Stimulated activated CD4-positive, alpha-beta T cell treated with anti-CD3 and anti-CD28 coated beads, Interleukin-15, amount 100 ng/mL, for 1 hour (primary cell): ENCODE data around the gene TINCR.
"Not testable (repeated sequence)": the region's sequence is repeated elsewhere in the genome, so short reads cannot be mapped to it uniquely, and the experiment has no call there.

ENCODE experiments used
- DNase-seq, 2 donors: peaks; one replicate each; pipeline ENCODE4 v3.0.0-alpha.2; 2020; ENCODE audit warnings: low read depth in 1 of 2, low spot score in 1 of 2

TINCR gene

GRCh38 chr19:5567360-5567969, at the start of gene TINCR:
TSS of gene TINCR (minus strand) at chr19:5567953.
- DNase-seq = no peak

DNA sequence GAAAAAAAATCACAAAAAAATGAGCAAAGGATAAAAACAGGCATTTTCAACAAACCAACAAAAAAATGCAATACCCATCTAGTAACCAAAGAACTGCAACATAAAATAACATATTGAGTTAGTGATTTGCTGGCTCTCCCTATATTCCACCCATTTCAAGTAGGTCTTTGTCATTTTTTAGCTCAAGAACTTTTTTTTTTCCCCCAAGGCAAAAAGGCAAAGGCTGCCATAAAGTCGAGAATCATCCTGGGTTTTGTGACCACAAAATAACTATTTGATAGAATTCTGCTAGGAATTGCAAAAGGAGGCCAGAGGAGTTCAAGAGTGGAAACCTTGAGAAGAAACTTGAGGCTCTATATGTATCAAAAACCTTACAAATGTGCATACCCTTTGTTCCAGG, 49.3 kb upstream of the TINCR start:
- no peak for DNase-seq

DNA sequence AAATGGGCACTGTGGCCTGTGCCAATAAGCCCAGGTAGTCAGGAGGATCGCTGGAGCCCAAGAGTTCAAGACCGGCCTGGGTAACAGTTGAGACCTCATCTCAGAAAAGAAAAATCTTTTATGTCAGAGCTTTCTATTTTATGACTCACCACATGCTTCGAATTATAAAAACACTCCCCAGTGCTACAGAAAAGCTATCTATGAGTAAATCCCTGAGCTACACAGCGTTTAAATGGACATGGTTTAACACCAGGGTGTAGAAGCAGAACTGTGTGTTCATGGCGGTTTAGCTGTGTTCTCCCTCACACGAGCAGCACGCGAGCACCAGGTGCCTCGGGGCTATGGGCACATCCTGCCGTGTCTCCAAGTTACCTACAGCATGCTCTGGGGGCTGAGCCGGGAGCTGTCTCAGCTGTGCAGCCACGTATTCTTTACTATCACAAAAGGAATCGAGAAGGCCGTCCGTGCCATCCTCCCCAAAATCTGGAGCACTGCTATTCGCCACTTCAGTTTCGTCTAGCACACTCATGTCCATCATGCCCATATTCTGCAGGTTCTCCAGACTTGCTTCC, 48.1 kb upstream of the TINCR start:
- no peak for DNase-seq

DNA sequence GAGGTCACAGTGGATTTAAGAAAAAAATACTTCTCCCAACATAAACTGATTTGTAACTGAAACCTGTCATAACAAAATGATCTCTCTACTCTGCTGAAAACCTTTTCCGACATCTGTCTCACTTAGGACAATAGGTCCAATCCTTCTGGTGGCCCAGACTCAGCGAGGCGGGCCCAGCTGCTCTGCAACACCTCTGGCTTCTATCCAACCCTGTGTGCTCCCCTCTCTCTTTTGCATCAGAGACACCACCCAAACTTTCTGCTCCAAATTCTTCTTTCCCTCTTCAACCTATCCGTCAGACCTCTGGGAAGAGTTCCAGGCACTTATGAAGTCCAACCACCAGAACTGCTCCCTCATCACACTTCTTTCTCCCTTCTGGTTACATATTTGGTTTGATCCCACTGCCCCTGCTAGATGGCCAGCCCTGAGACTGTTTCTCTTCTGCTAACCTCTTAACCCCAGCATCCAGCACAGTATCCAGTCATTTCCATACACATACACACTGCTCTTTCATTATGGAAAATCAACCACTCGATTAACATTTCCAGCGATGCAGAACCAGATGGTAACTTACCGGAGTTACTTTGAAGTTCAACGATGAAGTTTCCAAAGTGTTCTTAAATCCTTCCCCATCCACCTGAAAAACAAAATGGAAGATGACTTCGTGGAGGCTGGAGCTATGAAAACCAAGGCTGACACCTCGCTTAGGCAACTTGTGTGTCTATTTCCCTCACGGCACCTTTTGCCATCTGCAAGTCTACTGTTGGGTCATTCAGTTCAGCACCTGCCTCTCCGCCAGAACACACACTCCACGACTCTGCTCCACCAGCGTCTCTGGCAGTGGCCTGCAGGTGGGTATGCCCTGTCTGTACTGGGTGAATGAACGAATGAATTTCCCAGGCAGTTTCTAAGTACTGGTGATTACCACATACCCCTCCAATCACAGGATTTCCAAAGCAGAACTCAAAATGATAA, 45.4 kb upstream of the TINCR start:
- DNase-seq = no peak

DNA sequence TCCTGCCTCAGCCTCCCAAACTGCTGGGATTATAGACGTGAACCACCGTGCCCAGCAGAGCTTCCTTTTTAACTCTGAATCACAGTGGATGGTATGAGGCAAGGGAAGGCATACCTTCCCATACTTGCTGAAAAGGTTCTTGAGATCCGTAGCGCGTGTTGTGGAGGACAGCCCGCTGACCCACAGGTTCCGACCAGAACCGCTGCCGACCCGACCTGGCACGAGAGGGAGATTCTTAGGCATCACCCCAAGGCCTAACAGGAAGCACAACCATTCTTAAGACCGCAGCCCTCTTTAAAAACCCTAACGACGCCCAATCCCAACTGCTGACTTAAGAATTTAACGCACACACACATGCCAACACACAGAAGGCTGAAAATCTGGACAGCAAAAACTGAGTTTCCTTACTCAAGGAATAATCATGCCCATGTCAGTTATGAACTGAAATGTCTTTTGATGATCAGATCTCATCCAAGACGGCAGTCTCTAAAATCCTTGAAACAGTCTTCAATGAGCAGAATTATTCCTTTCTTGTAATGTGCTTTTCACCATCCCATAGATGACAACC, 42.2 kb upstream of the TINCR start:
- DNase-seq = no peak

DNA sequence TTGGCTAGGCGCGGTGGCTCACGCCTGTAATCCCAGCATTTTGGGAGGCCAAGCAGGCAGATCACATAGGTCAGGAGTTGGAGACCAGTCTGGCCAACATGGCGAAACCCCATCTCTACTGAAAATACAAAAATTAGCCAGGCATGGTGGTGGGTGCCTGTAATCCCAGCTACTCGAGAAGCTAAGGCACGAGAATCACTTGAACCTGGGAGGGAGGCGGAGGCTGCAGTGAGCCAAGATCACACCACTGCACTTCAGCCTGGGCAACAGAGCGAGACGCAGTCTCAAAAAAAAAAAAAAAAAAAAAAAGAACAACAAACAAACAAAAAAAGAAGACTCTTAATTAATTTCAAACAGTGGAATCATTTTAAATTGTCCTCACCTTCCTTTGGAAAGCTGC, 41.0 kb upstream of the TINCR start:
- not testable (repeated sequence) for DNase-seq

- no peak for DNase-seq
These were observed 40.5 kb upstream of the TINCR start for GRCh38 chr19:5608291-5608690.

- no peak for DNase-seq
These were observed 39.8 kb upstream of the TINCR start for GRCh38 chr19:5607318-5608275.

DNA sequence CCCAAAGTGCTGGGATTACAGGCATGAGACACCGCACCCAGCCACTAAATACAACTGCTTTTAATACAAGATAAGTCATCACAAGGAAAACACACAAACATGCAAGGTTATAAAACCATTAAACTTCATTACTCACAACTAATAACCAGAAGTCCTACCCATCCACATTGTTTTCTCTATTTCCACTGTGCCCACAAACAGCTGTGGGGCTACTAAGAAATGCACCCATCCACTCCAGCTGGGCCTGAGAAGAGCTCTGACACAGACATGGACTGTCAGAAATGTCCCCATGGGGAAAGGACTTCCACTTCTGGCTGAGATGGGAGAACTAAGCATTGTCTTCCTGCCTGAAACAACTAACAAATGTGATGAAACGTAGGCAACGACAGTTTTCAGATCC, 37.6 kb upstream of the TINCR start:
- DNase-seq = no peak

DNA sequence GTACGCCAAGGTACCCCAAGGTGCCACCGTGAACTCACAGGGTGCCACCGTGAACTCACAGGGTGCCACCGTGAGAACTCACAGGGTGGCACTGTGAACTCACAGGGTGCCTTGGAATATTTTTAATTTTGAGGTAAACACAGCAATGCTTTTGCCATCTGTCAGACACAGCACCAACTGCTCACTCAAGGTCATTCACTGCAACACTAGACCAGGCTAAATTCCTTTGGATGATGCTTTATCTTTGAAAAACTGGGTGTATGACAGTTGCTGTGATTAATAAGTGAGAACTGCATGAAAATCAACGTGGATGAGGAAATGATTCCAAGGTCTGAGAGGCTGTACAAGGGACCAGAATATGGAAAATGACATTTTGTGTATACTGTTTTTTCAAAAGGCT, 35.9 kb upstream of the TINCR start:
- no peak for DNase-seq

DNA sequence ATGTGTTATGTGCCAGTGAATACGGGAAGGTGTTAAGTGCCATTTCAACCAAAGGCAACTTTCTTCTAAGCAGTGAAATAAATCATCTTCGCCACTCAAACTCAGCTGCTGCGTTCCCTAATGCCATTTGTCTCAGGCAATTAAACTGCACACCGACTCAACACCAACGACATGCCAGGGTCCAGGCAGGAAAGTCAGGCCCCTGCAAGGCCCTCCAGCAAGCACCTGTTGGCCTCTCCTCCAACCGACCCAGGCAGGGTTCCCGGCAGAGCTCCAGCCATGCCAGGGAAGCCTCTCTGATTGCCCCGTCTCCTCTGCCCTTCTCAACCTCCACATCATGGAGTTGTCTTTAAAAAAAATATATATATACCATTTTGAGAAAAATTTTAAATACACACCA, 33.0 kb upstream of the TINCR start:
- DNase-seq = no peak

DNA sequence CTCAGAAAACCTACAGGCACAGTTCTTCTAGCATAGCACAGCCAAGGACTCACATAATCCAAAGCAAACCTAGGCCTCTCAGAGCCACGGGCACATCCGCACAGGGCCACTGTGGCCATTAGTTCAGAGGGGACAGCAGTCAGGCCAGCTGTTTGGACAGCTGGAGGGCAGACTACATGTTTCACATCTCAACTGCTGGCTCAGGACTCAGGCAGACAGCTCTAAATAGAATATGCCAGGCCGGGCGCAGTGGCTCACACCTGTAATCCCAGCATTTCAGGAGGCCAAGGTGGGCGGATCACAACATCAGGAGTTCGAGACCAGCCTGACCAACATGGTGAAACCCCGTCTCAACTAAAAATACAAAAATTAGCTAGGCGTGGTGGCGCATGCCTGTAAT, 28.0 kb upstream of the TINCR start:
- DNase-seq = no peak

- DNase-seq = no peak
These were observed 27.4 kb upstream of the TINCR start for GRCh38 chr19:5595129-5595528.

DNA sequence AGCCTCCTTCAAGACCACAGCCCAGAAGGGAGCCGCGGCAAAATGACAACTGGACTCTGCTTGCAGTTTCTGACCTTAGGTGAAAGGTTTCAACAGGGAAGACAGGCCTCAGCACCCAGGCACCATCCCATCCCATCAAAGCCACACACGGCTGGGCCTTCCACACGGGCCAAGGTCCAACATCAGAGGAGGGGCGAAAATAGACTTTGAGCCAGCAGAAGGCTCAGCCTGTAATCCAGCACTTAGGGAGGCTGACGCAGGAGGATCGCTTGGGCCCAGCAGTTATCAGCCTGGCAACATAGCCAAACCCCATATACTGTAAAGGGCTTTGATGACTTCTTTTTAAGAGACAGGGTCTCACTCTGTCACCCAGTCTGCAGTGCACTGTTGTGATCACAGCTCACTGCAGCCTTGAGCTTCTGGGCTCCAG, 26.8 kb upstream of the TINCR start:
- no peak for DNase-seq

DNA sequence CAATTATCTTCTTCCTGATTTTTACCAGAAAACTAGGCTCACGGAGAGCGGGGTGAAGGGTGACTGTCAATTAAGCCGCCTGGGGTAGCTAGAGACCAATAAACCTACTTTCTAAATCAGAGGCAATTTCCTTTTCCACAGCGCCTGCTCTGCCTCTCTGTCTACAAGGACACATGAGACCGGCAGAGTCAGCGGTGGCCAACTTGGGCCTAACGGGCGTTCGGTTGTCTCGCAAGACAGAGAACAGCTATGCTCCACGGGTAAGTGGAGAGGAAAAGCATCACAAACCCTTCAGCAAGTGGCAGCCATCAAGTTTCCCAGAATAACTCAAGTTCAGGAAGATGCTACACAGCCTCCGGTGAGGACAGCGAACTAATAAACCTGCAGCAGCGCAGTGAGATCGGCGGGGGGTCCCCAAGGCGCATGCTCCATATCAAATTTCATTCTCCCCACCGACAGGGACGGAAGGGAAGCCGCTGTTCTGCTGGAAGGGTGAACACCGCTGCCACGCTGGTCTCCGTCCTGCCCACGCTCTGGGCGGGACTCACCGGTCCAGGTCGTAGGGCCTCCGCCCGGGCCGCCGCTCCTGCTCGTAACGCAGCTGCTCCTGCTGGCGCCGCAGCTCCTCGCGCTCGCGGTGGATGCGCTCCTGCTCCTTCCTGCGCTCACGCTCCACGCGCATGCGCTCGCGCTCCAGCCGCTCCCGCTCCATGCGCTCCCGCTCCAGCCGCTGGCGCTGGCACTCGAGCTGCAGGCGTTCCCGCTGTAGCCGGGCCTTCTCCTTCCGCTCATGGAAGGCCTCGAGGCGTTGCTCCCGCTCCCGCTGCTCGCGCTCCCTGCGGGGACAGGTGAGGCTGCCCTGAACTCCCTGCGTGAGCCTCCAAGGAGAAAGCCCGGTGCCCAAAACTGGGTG, 25.8 kb upstream of the TINCR start:
- no peak for DNase-seq

DNA sequence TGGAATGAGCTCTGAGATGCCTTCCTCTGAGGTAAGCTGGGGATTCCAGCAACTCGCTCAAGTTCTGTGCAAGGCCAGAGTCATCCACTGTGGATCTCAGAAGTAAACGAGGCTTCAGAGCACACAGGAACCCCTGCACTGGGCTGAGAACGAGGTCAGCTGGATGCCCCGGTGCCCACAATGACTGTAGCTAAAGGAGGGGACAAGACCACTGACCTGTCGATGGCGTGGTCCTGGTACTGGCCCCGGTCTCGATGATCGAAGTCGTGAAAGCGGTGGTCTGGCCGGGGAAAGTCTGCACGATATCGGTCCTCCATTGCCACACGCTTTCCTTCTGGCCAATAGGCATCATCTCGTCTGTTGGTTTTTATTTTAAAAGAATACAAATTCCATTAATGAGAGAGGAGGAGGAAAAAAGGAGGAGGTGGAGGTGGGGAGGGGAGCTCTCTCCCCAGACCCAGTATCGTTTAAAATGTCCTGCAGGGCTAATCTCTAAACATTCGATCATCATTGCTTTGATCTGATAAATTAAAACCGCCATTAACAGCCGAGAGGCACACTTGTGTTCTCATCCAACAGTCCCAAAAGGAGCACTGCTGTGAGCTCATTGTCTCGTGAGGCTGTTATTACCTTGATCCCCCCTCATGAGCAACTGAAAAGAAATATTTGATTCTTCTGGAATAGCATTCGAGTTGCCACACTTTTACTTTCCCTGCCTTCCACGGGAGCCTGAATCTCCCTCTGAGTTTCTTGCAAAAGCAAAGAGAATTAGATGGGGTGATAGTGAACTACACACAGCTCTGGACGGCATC, 25.0 kb upstream of the TINCR start:
- DNase-seq = no peak

DNA sequence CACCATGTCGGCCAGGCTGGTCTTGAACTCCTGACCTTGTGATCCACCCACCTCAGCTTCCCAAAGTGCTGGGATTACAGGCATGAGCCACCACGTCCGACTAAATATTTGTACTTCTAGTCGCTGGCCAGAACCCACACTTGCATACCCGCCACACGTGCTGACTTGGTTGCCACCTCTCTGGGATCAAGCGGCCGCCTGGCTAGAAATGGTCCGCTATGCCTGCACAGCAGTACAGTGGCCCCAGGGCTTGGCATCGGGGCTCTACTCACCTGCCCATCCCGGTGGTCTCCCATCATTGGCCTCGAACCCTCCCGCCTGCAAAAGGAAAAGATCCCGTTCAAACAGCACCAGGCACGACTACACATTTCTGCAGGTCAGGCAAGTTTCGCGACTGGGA, 23.7 kb upstream of the TINCR start:
- no peak for DNase-seq

DNA sequence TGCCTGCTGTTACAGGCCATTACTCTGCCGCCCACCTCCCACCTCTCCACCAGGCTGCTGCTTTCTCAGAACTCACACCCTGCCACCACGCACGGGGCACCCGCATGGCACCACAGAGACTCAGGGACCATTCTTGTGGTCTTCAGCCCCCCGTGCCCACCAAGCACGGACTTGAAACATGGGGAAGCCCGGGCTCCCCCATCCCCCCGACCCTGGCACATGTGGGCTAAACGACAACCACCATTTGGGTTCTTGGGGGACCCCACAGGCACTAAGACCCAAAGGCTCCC, 23.1 kb upstream of the TINCR start:
- DNase-seq = no peak
